Thymus (tissue), 14 donors: ENCODE results near the gene RASA4B. TPM values are rescaled to one million over a fixed set of nuclear protein-coding genes. Genes with fewer than 3 reads are reported as not detected.
"Not testable (repeated sequence)": the region's sequence is repeated elsewhere in the genome, so short reads cannot be mapped to it uniquely, and the experiment has no call there.

Experiments
- DNase-seq, 9 donors: peaks; one replicate each; pipeline ENCODE4 v3.0.0-alpha.2; 2013; ENCODE audit warnings: low spot score in 9 of 9, low read depth in 6 of 9, missing footprints in 1 of 9
- H3K27ac ChIP-seq, 2 donors: one replicate each; pipeline ENCODE4 v1.5.1; 2013; ENCODE audit warnings: control low read depth in 1 of 2, low read depth in 1 of 2, low read length in 1 of 2, mild to moderate bottlenecking in 1 of 2, moderate library complexity in 1 of 2
- H3K27me3 ChIP-seq, 2 donors: one replicate each; pipeline ENCODE4 v1.5.1; 2013; ENCODE audit warnings: low read length in 1 of 2; ENCODE audit not compliant: control insufficient read depth in 2 of 2, insufficient read depth in 1 of 2
- H3K36me3 ChIP-seq, 2 donors: one replicate each; pipeline ENCODE4 v1.5.1; 2013; ENCODE audit warnings: low read length in 1 of 2, mild to moderate bottlenecking in 1 of 2, moderate library complexity in 1 of 2; ENCODE audit not compliant: control insufficient read depth in 2 of 2, insufficient read depth in 2 of 2
- H3K4me1 ChIP-seq, 2 donors: one replicate each; pipeline ENCODE4 v1.5.1; 2013; ENCODE audit warnings: low read length in 2 of 2; ENCODE audit not compliant: control insufficient read depth in 2 of 2, insufficient read depth in 2 of 2
- H3K4me3 ChIP-seq, 2 donors: one replicate each; pipeline ENCODE4 v1.5.1; 2013; ENCODE audit warnings: low read length in 2 of 2, control low read depth in 1 of 2, mild to moderate bottlenecking in 1 of 2
- H3K9me3 ChIP-seq, 2 donors: one replicate each; pipeline ENCODE4 v1.5.1; 2013; ENCODE audit warnings: low read length in 1 of 2, mild to moderate bottlenecking in 1 of 2; ENCODE audit not compliant: control insufficient read depth in 2 of 2, insufficient read depth in 1 of 2
- WGBS: extraction: QIAGEN DNeasy Blood & Tissue Kit; methylation state at CpG from one replicate; pipeline ENCODE4 v1.1.7; 2013; 5-methylcytosine and 5-hydroxymethylcytosine counted together
- long read RNA-seq, 10 donors: transcript quantifications; one replicate each; lab custom pipeline, GENCODE V29; 2026
- polyA plus RNA-seq: library from polyadenylated mRNA; stranded (reverse); fragments of 200-250 nt; gene quantifications from one replicate; pipeline ENCODE4 v1.2.3, GENCODE V29; 2013
- total RNA-seq: library from RNA; stranded (reverse); fragments of 120-200 nt; gene quantifications from one replicate; pipeline ENCODE4 v1.2.4, GENCODE V29; 2013
- donor health status: healthy.

The RASA4B gene
- total RNA-seq (7.2 TPM), polyA plus RNA-seq (14.7 TPM)
- long read RNA-seq, donor 1, result 0 reads
- long read RNA-seq, donor 2, result 0 reads
- long read RNA-seq, donor 3, result 0 reads
- long read RNA-seq, donor 4, result 0 reads
- long read RNA-seq, donor 5, result 0 reads
- long read RNA-seq, donor 6, result 0 reads
- long read RNA-seq, donor 7, partial matches to known transcripts, result 0 of 1 reads
- long read RNA-seq, donor 7, other reads (novel, unspliced or antisense), result 0 of 1 reads
- long read RNA-seq, donor 8, result 0 reads
- long read RNA-seq, donor 9, partial matches to known transcripts, result 0 of 1 reads
- long read RNA-seq, donor 9, other reads (novel, unspliced or antisense), result 0 of 1 reads
- long read RNA-seq, donor 10, result 0 reads

DNA sequence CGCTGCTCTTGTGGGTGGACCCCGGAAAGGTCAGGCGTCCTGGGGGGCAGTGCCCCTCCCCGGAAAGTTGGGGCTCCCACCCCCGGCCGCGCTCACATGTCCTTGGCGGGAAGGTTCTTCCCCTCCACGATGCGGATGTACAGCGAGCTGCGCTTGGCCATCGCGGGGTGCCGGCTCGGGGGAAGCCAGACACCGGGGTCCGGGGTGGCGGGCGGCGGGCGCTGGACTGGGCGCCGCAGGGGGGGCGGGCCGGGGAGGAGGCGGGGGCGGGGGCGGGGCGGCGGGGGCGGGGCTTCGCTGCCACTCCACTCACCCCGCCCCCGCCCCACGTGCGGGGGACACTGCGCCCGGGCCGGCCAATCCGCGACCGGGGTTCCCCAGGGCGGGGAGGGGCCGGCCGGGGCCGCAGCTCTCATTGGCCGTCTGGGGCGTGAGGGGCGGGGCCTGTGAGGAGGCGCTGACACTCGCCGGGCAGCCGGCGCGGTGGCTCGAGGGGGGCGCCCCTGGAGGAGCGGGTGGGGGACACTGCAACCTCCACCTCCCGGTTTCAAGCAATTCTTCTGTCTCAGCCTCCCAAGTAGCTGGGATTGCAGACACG lies at the start of gene RASA4B:
RASA4B (minus strand) TSS at position 228 of the 598 bp plus-strand sequence; CDS start at position 161, 67 bp downstream.
- not testable (repeated sequence) for DNase-seq, H3K36me3 ChIP-seq, H3K27ac ChIP-seq, H3K4me1 ChIP-seq, H3K27me3 ChIP-seq, H3K4me3 ChIP-seq, H3K9me3 ChIP-seq
- WGBS, result under 1% methylated on average over 13 of the region's 61 CpGs

GRCh38 chr7:102550808-102551422 lies 33.3 kb upstream of the RASA4B start, which contains the start of gene SPDYE2:
TSS of gene SPDYE2 (plus strand) at chr7:102551226. CDS start at chr7:102553256, 2,030 bp downstream.
- H3K9me3 ChIP-seq, H3K4me1 ChIP-seq, DNase-seq, H3K4me3 ChIP-seq, H3K27me3 ChIP-seq, H3K36me3 ChIP-seq, H3K27ac ChIP-seq: not testable (repeated sequence)
- no CpG with 5 or more reads among the region's 6 CpGs for WGBS

GRCh38 chr7:102546353-102546752 lies 28.8 kb upstream of the RASA4B start:
- H3K4me1 ChIP-seq, H3K4me3 ChIP-seq, DNase-seq, H3K27ac ChIP-seq, H3K36me3 ChIP-seq, H3K9me3 ChIP-seq, H3K27me3 ChIP-seq: not testable (repeated sequence)
- WGBS, result 94% methylated on average over 2 of the region's 6 CpGs

DNA sequence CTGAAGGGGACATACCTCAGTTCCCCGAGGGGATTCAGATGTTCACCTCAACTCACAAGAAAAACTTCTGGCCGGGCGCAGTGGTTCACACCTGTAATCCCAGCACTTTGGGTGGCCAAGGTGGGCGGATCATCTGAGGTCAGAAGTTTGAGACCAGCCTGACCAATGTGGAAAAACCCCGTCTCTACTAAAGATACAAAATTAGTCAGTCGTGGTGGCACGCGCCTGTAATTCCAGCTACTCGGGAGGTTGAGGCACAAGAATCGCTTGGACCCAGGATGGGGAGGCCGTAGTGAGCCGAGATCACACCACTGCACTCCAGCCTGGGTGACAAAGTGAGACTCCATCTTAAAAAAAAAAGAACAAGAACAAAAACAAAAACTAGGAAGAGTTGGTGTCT lies 27.7 kb upstream of the RASA4B start:
- DNase-seq, H3K4me1 ChIP-seq: not testable (repeated sequence)
- WGBS, result 97% methylated on average over 8 of the region's 12 CpGs

DNA sequence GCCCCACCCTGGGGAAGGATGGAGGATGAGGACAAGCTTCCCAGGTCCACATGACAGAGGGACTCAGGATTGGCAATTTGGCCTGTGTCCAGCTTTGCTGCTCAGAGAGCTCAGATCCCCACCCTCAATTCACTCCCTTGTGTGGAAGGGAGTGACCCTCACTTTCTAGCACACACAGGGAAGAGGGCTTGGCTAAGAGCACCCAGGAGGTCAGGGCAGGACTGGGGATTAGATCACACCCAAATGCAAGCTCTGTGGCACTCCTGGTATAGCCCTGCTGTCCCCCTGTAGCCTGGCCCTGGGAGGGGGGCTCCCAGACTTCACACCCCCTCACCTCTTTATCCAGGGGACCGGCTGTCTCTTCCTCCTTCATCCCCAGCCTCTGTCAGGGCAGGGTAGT lies 26.8 kb upstream of the RASA4B start:
- H3K27me3 ChIP-seq, DNase-seq, H3K27ac ChIP-seq, H3K4me3 ChIP-seq, H3K4me1 ChIP-seq, H3K36me3 ChIP-seq, H3K9me3 ChIP-seq: not testable (repeated sequence)
- WGBS, result no CpG with 5 or more reads among the region's 1 CpG

More for the DNA sequence above, 27.7 kb upstream of the RASA4B start:
- not testable (repeated sequence) for H3K9me3 ChIP-seq, H3K36me3 ChIP-seq, H3K27ac ChIP-seq, H3K4me3 ChIP-seq, H3K27me3 ChIP-seq

- DNase-seq, H3K27me3 ChIP-seq, H3K4me3 ChIP-seq, H3K9me3 ChIP-seq, H3K4me1 ChIP-seq, H3K27ac ChIP-seq, H3K36me3 ChIP-seq: not testable (repeated sequence)
- no CpG with 5 or more reads among the region's 8 CpGs for WGBS
These were observed 26.0 kb upstream of the RASA4B start, which contains the start of gene UPK3BL2 for GRCh38 chr7:102543596-102543995. TSS of gene UPK3BL2 (minus strand) at chr7:102543696. CDS start at chr7:102543636, 60 bp downstream.

DNA sequence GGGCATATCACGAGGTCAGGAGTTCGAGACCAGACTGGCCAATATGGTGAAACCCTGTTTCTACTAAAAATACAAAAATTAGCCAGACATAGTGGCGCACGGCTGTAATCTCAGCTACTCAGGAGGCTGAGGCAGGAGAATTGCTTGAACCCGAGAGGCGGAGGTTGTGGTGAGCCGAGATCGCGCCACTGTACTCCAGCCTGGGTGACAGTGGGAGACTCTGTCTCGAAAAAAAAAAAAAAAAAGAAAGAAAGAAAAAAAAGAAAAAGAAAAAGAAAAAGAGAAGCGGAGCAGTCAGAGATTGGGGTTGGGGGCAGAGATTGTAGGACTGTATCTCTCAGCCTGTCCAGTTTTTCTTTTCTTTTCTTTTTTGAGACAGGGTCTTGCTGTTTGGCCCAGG lies 25.2 kb upstream of the RASA4B start:
- H3K4me1 ChIP-seq, H3K9me3 ChIP-seq, DNase-seq, H3K36me3 ChIP-seq, H3K27ac ChIP-seq, H3K4me3 ChIP-seq, H3K27me3 ChIP-seq: not testable (repeated sequence)
- 92% methylated on average over 7 of the region's 11 CpGs for WGBS

DNA sequence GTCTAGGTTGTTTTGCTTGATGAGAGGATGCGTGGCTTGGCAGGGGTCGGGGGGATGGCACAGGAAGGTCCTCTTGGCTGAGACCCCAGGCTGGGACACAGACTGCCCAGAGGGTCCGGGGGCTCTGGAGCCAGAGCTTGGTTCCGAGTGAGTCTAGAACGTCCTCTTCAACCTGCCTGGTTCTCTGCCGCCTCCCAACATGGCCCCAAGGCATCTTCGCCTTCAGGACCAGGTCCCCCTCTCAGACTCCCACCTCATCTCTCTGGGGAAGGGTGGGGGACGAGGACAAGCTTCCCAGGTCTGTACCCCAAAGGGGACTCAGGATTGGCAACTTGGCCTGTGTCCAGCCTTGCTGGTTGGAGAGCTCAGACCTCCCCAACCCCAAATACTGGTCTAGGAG lies 24.5 kb upstream of the RASA4B start:
- H3K9me3 ChIP-seq, DNase-seq, H3K4me3 ChIP-seq, H3K4me1 ChIP-seq, H3K36me3 ChIP-seq, H3K27ac ChIP-seq, H3K27me3 ChIP-seq: not testable (repeated sequence)
- WGBS, result 98% methylated on average over 4 of the region's 8 CpGs

DNA sequence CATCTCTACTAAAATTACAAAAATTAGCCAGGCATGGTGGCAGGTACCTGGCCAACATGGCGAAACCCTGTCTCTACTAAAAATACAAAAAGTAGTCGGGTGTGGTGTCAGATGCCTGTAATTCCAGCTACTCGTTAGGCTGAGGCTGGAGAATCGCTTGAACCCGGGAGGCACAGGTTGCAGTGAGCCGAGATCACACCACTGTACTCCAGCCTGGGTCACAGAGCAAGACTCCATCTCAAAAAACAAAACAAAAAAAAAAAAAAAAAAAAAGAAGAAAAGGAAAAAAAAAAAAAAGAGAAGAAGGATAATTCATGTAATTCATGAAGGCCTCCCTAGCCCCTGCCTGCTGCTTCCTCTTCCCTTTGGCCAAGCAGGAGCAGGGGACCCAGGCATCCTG lies 23.0 kb upstream of the RASA4B start:
- not testable (repeated sequence) for H3K4me3 ChIP-seq, H3K9me3 ChIP-seq, H3K27me3 ChIP-seq, H3K27ac ChIP-seq, H3K36me3 ChIP-seq, H3K4me1 ChIP-seq, DNase-seq
- WGBS, result 95% methylated on average over 4 of the region's 6 CpGs
